ENCODE measurements around the gene PPM1L.
A peak's percentile ranks its signal among the peaks of the same experiment; 100 is the strongest.

PPM1L gene

DNA sequence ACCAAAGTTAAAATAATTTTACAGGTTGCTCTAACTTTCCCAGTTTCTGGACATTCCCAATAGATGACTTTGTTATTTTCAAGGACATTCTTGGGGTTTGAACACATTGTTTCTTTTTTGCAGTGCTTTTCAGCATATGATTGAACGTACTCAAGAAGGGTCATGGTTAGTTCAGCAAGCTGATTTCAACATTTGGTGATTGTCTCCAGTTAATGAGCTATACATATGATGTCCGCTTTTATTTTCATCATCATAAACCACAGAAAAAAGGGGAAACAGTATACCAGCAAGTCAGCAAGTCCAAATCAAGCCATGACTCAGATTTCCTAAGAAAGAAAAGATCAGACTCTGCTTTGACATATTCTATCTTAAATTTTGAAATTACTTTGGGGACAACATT, 279.7 kb downstream of the PPM1L start:
- DNase-seq (ENCODE audit: low read depth, low spot score), result peak; percentile 86

DNA sequence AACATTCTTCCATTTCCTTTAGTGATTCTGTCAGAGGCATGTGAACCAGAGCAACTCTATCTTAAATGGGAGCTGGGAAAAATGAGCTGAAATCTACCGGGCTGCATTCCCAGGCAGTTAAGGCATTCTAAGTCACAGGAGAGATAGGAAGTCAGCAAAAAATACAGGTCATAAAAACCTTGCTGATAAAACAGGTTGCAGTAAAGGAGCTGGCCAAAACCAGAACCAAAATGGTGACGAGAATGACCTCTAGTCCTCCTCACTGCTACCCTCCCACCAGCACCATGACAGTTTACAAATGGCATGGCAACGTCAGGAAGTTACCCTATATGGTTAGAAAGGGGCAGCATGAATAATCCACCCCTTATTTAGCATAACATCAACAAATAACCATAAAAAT, 282.7 kb downstream of the PPM1L start:
- peak; percentile 59 for DNase-seq (ENCODE audit: low read depth, low spot score)

DNA sequence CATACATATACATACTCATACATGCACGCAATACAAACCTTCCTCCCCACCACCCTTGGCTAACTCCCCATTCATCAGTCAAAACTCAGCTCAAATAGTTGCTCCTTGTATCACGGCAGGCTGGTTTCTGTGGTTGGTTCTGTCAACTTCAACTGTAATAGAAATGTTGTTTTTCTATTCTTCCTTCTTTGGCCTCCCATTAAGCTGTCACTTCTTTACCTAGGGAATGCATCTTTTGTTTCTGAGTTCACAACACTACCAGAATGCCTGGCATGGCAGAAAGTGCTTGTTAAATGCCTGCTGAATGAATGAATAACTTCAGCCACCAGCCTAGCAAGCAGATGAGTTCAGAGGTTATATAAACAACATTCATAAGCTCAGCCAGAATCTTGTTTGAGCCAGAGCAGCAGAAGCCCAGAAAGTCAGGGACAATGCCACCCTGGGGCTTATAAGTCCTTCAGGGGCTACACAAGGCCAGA, 286.0 kb downstream of the PPM1L start:
- DNase-seq (ENCODE audit: low read depth, low spot score), result peak; percentile 92

DNA sequence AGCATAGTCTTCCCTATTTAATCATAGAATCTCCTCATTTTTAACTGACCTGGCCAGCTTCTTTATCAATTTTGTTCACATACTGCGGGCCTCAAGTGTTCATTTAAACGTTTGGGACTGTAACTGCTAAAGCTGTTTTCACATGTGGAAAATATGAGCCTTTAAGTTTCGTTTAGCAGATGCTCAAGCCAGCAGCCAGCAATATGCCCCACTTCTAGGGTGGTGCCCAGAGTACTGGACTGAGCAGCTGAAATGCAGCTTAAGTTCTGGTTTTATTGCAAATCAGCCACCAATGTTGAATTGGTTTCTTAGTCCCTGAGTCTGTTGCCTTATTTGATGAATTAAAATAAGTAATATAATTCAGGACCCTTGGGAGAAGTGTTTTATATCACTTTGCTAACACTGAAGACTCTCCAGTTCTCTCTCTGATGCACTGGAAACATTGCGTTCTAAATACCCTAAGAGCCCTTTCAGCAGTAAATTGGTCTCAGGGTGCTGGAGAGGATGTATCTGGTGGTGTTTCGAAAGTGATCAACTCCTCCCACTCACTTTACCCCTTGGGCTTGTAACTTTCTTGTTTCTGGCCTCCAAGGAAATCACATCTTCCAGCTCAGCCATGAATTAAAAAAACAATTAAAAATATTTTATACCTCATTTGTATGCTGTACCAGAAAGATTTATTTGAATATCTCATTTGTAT, 287.5 kb downstream of the PPM1L start:
- DNase-seq (ENCODE audit: low read depth, low spot score), result no peak

DNA sequence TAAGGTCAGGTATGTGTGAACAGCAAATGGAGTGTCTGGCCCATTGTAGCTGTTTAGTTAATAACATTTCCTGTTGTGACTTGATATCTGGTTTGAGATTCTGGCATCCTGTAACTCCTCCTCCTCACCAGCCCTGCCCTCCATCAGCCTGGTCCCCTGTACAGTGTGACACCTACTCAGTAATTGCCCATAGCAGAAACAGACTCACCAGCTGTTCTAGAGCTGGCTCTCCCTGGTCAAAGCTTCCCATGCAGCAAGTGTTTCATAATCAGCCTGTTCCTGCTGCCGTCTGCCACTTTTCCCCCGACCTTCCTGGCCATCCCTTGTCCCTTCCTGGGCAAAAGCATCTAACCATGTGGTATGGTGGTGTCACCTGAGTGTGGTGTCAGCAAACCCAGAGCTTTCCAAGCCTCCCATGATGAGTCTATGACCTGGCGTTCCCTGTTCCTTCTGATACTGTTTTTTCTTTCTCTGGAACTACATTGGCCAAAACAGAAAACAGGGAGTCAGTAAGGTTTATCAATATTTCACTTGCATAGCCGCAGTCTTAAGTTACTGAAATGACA, 293.7 kb downstream of the PPM1L start:
- no peak for DNase-seq (ENCODE audit: low read depth, low spot score)

DNA sequence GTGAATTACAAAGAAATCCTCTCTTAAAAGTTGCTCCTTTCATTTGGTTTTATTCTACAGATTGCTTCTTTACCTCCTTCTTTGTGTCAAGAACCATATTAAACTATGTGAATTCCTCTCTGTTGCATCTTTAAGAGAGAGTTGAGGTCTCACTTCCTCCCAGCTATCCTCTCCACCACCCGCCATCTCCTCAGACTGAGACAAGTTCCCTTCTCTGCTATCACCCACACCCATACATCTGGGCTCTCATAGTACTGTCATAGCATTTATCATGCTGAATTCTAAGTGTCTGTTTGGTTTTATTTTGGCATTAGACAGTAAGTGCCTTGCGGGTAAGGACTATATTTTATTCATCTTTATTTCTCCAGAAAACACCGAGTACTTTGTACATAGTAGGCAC, 294.9 kb downstream of the PPM1L start:
- DNase-seq (ENCODE audit: low read depth, low spot score), result no peak

DNA sequence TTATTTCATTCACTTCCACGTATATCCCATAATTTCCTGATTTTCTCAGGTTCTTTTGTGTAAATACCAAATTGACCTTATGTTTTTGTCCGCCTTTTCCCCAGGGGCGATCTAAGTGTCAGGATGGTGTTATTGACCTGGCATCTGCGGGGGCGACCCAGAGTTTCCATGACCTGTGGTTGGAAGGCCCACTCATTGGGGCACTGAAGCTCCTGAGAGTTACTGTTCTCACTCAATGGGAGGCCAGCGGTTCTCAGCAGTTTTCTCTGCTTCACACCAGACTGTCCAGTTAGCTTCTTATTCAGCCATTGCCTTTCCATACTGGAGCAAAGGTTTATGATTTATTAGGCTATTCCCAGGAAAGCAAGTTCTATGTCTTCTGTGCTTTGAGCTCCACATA, 295.8 kb downstream of the PPM1L start:
- no peak for DNase-seq (ENCODE audit: low read depth, low spot score)

DNA sequence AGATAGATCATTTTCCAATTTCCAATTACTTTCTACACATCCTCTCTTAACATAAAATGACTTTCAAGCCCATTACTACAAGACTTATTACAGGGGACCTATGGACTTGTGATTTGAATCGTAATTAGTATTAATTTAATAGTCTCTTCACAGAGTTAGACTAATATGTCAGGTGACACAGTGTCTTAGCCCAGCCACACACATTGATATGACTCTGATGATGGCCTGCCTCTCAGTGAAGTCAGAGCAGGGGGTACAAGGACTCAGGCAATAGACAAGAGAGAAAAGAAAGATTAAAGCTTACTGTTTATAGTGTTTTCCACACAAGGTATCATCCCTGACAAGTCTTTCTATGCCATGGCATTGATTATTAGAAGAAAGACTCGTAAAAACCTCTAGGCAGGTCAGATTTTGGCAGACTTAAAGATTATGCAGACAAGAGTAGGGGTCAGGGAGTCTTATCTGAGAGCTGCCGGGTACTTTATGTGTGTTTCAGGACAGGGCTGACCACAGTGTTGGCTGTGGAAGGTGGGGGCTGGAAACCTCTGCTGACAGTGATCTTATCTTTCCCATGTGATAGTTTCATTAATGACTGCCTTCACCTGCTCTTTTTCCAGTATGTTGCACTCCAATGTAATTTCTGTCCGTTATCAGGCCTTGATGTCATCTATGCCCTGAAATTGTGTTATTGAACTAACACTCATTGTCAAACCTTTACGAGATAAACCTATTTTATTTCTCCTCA, 299.0 kb downstream of the PPM1L start:
- DNase-seq (ENCODE audit: low read depth, low spot score), result no peak

DNA sequence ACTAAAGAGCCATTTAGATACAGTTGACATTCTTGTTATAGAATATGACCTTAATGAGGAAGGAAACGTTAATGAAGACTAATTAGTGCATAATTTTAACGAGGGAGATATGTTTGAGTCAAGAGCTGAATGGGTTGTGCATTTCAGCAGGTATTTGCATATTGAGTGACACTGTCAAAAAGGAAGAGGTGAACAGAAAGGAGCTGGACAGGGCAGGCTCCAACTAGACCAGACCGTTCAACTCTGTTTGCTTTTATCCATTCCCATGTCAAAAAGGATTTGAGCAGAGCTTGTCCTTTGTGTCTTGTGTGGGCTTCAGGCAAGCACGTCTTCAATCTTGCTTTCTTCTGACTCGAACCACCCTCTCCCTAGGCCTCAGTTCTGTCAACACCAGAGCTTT, 308.4 kb downstream of the PPM1L start:
- DNase-seq (ENCODE audit: low read depth, low spot score), result no peak

DNA sequence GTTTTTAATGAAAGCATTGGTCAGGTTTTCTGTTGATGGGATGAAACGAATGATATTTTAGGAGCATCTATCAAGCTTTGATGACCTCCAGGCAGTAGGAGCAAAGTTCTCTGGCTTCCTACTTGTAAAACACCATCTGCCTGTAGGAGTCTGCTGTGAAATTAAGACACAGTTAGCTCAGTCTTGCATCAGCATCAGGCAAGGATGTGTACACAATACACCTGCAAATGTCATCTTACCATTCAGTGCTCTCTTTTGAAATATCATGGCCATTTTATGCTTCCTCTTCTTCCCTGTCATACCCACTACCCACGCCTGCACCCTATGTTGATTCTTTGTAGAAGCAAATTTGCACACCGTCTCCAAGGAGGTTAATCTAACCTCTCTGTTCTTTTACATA, 310.9 kb downstream of the PPM1L start:
- no peak for DNase-seq (ENCODE audit: low read depth, low spot score)

DNA sequence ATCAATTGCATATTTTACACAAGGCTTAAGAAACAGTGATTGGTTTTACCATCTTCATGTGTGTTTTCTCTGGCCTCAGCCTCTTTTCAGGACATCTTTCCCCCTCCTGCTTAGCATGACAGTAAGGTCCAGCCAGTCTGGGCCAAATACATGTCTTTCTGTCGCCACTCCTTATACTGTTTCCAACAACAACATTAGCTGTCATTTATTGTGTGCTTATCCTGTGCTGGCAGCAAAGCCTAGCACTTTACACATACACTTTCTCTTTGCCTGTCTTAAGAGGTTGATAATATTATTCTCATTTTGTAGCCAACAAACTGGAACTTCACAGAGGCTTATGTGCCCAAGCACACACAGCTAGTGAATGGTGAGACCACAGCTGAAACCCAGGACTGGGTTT, 311.3 kb downstream of the PPM1L start:
- DNase-seq (ENCODE audit: low read depth, low spot score), result peak; percentile 15

DNA sequence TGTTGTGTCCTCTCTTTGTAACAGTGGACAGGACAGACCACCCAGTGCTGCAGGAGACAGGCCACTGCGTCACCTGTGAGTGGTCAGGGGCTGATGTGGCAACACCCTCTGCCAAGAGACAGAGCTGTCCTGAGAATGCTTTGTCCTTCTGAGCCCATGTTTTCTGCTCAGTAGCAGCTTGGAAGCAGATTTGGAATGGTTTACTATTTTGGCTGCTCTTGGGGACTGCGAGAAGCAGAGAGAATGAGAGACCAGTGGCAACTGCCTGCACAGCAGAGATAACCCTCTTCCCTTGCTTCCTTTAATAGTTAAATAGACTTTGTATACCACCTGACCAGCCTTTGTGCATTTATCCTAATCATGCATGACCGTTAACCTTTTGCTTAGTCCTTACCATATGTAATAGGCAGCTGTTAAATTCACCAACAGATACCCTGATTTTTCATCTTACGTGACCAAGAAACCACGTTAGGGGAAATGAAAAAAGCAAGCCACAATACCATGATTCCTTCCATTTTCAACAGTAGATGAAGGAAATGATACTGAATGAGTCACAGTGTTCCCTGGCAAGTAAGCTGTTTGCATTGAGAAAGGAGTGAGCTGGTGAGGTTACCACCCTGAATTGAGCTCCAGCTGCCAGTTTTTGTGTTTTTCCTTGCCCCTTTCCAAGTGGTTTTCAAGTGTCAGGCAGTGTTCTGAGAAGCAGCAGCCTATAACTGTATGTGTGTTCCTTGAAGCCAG, 313.6 kb downstream of the PPM1L start:
- peak; percentile 87 for DNase-seq (ENCODE audit: low read depth, low spot score)

DNA sequence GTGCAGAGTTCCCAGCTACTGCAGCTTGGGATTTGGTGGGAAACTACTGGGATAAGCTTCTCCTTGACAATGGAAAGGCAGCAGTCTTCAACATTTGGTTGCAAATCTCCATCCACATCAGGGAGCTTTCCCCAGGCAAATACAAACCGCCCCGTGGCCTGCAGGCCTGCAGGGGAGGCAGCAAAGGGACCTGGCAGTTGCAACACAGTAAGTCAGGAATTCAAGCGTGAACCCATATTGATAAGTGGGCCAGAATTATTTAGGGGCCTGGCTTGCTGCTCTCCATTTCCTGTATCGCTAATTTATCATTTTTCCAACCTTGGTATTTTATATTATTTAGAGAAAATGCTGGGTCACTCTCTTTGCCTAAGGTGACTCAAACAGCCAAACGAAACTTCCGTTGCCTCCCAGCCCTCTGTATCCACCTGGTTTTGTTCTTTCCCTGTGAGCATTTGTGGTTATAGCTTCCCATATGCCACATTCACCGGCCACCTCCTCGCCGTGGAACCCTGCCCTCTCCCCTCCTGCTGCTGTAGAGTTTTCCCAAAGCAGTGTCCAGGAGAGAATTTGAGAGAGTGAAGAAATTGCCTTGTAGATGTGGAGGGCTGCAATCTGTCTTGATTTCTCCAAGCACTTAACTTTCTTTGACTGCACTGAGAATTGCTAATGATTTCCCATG, 314.4 kb downstream of the PPM1L start:
- DNase-seq (ENCODE audit: low read depth, low spot score), result no peak

DNA sequence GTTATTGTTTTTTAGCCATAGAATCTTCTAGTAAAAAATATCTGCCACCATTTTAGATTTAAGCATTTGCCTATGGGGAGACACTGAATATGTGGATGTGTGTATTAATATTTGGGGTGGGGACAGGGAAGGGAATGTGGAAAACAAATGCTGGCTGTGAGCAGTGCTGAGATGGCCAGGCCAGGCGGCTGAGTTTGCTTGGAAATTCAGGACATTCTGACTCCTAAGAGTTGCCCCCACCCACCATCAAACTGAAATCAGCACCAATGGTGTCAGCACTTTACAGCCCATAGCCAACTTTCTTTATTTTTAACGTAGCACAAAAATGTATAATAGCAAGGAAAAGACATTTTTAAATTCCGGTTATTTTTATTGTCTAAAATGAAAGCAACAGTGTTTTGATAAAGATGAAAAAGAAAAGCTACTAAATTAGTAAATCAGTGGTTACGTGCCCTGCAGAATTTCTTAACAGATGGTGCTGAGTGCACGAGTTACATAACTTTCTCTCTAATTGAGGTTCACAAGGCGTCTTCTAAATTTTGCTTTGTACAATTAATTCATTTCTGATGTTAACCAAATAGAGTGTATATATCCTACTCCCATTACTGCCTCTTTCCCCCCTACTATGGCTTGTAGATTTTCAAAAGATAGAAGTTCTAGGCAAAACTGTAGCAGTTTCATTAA, 315.1 kb downstream of the PPM1L start:
- DNase-seq (ENCODE audit: low read depth, low spot score), result no peak

DNA sequence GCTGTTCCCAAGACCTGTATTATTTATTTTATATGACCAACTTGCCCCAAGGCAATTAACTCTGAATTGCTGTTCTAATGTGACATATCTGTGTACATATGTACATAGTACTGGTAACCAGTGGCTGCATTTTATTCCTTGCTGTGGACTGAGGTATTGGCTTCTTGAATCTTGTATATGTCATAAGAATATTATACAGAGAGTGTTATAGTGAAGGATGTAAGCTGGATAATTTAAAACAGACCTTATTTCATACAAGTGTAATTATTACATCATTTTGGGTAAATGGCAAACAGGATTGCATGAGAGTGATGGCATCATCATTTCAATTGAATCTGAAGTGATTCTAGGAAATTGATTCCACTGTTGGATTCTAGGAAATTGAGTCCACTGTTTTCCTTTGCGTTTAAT, 316.2 kb downstream of the PPM1L start:
- no peak for DNase-seq (ENCODE audit: low read depth, low spot score)

DNA sequence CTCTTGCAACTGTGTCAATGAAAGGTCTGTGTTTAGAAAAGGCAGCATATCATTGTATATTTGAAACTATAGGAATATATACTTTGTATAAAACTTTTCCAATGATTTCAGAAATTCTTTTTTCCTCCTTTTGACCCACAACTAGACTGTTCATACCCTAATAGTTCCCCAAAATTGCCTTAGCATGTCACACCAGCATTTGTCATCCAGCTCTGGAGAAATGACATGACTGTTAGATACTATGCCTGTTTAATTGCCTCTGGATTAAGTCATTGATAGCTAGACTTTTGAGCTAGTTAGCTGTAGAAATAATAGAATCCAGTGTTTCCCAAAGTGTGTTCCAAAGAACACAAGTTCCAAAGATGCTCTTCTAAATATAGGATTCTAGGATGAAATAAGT, 316.7 kb downstream of the PPM1L start:
- no peak for DNase-seq (ENCODE audit: low read depth, low spot score)

DNA sequence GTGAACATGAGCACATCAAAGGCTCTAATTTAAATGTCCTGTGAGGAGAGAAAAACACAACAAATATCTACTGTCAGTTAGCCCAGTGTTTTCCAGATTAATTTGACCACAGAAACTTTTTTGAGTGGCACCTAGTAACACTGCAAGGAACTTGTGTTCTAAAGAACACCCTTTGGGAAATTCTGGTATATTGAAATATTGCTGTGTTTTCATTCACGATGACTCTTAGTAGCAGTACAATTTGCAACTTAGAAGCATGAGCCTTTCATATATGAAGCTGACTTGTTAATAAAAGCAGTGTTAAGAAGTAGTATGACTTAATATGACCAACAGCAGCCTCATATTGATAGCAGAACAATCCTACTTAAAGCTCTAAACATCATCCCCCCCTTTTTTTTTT, 317.1 kb downstream of the PPM1L start:
- no peak for DNase-seq (ENCODE audit: low read depth, low spot score)

DNA sequence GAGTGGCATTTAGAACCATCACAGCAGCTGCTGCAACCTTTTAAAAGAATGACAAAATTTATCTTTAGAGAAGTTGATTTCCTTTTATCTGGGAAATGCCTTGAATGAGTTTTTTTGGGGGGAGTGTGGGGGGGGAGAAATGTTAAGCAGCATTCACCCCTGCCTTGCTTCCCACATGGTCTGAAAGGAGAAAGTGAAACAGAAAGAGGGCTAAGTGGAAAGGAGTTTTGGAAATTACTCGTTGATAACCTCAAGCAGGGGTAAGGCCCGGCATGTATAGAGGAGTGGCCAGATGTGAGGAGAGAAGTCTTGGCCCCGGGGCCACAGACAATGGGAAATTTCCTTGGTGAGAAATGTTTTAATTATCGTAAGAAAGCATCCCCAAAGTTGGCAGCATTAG, 325.6 kb downstream of the PPM1L start:
- no peak for DNase-seq (ENCODE audit: low read depth, low spot score)

DNA sequence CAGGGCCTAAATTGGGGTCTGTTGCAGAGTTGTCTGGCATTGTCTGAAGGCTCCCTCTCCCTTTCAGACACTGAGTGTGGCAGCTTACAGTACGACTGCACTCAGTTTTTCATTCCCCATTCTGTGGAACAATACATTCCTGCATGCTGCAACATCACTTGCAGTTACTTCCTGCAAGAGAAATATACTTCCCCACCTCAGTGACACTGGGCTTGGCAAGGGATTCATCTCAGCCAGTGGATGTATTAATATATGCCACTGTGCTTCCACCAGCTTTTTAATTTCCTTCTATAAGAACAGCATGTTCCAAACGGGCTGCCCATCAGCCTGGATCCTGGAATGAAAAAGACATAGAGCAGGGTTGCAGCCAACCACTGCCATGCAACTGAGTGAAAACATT, 326.0 kb downstream of the PPM1L start:
- DNase-seq (ENCODE audit: low read depth, low spot score), result no peak

DNA sequence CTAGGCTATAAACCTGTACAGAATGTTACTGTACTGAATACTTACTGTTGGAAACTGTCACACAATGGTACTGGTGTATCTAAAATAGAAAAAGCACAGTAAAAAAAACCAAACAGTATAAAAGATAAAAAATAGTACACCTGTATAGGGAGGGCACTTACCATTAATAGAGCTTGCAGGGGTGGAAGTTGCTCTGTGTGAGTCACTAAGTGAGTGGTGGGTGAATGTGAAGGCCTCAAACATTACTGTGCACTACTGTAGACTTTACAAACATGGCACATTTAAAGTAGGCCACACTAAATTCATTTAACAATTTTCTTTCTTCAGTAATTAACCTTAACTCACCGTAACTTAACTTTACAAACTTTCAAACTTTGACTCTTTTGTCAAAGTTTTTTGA, 327.1 kb downstream of the PPM1L start:
- no peak for DNase-seq (ENCODE audit: low read depth, low spot score)

DNA sequence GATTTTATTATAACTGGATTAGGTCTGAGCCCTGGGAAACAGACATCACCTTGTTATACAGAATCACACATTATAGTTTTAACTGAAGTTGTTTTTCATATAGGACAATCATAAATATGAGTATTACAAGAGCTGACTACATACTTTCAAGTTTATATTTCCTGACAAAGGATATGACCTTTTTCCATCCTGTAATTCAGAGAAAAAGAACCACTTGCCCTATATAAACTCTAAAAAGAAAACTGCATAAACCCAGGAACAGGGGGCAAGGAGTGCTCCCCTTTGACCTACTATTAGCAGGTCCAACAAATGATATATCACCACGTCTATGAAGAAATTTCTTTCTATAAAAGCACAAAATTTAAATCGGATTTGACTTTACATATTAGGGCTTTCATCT, 328.2 kb downstream of the PPM1L start:
- no peak for DNase-seq (ENCODE audit: low read depth, low spot score)
